Right forelimb (tissue), 1 donor: ENCODE results near the gene CYTH1.
A peak's percentile ranks its signal among the peaks of the same experiment; 100 is the strongest.

ENCODE experiments used
- DNase-seq: peaks from one replicate; pipeline ENCODE4 v3.0.0-alpha.2; 2018

The CYTH1 gene

DNA sequence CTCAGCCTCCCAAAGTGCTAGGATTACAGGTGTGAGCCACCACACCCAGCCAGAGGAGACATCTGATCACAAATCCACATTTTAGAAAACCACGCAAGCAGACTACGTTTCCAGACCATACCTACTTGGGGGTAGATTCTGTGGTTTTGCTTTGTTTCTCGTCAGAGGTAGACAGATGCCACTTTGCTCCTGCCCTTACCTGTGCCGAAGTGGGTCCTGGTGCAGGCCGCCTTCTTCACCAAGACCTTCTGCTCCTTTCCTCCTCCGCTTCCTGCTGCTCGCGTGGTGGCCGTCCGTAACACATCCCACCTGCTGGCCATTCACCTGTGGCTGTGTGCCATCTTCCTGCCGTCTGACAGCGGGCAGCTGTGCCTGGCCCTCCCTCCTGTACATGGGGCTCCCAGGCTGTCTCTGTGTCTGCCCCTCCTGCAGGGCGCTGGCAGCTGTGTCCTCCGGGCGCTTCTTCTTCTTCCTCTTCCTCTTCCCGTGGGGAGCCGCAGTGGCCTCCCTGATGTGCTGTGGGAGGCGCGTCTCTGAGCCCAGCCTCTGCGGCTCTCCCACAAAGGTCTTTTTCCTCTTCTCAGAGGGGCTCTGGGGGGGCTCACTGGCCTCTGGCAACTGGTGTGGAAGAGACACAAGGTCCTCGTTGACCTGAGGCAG, 21.2 kb upstream of the CYTH1 start:
- no peak for DNase-seq

DNA sequence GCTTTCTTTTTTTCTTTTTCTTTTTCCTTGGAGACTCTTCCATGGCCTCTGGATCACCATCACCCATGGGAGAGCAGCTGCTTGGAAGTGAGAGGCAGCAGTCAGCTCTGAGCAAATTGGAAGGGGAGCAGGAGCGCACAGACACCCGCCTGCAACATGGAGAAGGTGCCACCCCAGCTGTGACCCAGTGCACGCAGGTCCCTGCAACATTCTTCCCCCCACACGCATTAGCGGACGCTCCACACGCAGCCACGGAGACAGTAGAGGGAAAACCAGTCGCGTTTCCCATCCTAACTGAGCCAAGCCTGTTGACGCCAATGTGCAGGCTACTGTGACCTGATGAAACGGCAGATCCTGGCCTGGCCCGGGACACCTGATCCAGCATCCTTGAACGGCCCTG, 20.4 kb upstream of the CYTH1 start:
- no peak for DNase-seq

GRCh38 chr17:78802008-78802407, 19.9 kb upstream of the CYTH1 start:
- DNase-seq = no peak

GRCh38 chr17:78800132-78800931, 18.3 kb upstream of the CYTH1 start:
- DNase-seq = no peak

GRCh38 chr17:78798695-78799559, 16.9 kb upstream of the CYTH1 start:
- no peak for DNase-seq

GRCh38 chr17:78797691-78798585, 15.9 kb upstream of the CYTH1 start:
- DNase-seq = no peak

DNA sequence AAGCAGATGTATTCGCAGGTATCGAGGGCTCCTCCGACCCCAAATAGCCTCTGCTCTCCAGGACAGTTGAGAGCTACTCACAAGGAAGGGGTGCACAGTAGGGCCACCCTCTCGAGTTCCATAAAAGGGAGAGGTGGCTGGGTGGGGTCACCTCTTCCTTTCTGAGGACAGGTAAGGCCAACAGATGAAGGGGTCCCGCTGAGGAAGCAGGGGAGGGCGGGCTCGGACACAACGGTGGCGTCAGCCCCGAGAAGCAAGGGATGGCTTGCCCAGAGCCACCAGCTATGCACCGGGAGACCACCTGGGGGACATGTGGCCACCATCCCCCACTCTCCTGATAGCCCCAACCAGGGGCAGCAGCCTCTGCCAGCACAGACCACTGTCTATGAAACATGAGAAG, 15.1 kb upstream of the CYTH1 start:
- DNase-seq = no peak

- no peak for DNase-seq
Observed at GRCh38 chr17:78796517-78796900, 14.4 kb upstream of the CYTH1 start.

DNA sequence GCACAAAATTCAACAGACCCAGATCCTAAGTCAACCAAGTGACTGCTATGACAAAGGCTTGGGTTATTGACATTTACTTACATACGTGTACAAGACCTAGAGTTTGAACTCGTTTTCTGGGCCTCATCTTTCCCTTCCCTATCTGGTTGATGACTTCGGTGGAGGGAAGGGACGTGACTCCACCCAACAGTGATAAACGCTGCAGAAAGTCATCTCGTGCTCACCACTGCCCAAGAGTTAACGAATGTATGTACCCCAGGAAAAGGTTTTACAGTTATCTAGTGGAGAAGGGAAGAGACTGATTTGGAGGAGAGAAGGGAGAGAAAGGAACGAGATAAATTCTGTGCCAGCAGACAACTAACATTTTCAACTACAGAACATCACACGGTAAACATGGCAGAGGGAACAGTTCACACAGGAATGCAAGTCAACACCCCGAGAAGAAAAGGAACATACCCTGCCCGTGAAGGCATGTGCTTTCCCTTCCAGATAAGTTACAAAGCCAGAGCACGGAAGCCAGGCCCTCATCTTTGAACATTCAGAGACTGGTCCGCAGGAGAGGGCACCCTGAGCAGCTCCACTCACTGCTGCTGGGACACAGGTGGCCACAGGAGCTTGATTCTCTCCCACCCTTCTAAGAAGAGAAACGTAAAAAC, 13.9 kb upstream of the CYTH1 start:
- DNase-seq = peak; percentile 5

DNA sequence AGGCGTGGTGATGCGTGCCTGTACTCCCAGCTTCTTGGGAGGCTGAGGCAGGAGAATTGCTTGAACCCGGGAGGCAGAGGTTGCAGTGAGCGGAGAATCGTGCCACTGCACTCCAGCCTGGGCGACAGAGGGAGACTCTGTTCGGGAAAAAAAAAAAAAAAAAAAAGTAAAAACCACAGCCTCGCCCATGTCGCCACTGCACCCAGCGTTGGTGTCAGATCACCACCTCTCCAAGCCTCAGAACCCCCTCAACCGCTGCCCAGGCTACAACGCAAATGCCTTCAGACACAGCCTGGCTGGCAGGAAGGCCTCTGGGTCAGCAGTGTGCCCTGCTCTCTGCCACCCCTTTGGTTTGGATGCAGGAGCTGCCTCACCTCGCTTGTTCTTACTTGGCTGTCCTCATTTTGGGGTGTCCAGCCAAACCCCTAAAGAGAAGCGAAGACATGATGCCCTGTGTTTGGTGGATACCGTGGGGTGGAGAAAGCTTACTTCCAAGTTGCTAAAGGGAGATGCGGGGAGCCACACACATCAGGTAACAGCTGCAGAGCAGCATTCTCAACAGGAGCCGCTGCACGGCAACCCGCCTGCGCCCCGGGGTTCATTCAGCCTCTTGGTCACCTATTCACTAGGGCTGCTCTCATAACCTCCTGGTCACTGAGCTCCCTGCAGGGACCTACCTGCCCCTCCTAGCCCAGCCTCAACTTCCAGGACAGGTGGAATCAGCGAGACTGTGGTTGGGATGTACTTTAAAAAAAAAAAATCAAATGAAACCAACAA, 13.0 kb upstream of the CYTH1 start:
- no peak for DNase-seq

GRCh38 chr17:78794399-78794798, 12.3 kb upstream of the CYTH1 start:
- no peak for DNase-seq

- no peak for DNase-seq
Observed at GRCh38 chr17:78793968-78794367, 11.9 kb upstream of the CYTH1 start.

DNA sequence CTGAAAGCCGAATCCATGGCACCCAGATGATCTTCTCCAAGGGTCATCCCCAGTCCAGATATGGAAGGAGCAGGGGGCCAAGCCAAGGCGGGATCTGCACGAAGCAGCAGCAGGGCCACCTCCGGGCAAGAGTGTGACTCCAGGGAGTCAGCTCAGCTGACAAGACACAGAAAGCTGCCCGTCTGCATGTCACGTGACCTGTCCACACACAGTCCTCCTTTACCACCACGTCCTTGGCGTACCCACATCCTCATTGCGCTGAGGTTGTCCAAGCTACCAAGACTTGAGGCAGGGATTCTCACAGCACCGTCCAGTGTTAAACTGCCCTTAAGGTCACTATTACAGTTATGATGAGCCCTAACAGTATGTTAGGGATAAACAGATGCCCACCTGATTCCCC, 11.3 kb upstream of the CYTH1 start:
- no peak for DNase-seq

DNA sequence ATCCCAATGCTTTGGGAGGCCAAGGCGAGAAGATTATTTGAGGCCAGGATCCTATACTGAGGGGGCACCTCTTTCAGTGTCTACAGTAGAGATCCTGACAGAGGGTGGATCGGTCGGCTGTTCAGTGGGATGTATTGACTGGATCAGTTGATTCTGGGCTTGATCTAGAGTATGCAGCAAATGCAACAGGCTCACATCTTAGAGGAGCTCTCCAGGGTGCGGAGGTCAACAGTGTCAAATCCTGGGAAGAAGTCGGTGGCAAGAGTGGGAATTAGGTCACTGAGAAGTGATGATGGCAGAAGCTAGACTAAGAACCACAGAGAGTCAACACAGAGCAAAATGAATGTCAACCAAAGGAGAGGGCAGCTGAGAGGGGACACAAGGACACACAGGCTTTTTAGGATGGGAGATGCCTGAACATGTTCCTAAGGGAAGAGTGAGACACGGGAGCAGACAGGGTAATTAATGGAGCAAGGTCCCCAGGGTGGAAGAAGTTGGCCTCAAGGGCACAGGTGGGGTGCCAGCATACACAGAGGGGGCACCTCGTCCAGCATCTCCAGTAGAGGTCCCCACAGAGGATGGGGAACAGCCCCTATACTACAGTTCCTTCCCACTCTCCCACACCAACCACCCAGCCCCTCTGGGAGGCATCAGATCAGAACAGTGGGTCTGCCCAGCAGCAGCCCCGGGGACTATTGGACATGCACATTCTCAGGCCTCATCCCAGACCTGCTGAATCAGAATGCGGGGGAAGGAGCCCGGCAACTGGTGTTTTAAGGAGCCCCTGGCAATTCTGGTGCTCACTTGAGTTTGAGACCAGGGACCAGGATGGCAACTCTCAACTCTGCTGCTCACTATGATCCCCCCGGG, 10.0 kb upstream of the CYTH1 start:
- no peak for DNase-seq

DNA sequence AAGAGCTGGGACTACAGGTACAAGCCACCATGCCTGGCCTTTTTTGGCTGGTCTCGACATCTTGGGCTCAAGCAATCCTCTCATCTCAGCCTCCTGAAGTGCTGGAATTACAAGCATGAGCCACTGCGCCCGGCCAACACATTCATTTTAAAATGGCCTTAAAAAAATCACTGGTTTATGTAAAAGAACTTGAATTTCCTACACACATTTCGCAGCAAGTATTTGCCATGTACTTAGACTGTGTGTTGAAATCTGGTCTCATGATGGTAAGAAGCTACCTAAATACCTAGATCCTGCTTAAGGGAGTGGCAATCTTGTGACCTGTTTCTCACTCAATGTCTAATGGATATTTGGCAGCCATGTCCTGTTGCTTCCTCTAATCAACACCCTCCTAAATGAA, 8.5 kb upstream of the CYTH1 start:
- no peak for DNase-seq

DNA sequence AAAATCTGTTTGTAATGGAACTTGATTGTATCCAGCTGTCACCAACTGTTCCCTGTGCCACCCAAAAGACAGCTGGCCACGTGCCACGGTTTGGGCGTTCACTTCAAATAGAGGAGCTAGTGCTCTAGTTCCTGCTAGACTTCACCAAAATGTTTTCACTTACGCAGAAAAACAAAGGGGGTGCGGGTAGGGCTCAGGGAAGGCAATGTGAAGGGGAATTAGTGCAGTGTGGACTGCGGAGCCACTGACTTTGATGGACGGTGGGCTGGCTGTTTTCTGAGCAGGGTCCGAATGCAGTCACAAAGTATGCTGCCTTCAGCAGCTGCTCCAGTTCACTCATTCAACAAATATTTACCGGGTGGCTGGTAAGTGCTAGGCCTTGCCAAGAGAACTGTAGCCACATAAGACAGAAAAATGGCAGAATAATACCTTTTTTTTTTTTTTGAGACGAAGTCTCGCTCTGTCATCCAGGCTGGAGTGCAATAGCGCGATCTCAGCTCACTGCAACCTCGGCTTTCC, 7.6 kb upstream of the CYTH1 start:
- peak; percentile 73 for DNase-seq

DNA sequence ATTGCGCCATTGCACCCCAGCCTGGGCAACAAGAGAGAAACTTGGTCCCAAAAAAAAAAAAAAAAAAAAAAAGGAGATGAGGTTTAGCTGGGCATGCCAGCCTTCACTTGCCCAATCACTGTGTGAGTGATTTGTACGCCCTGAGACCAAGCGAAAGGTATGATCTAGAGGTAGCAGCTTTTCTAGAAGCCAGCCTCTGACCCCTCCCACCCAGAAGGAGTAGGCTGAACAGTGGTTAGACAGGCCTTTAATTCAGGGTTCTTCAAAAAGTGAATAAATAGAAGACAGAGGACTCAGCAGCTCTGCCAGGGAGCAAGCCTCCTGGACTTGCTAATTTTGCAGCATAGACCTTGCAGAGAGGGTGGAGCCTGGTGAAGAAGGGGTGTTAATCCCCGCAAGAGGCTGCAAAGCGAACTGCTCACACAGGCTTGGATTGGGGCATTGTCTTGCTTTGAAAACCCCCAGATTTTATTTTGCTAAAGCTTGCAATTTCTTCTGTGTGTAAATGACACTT, 7.1 kb upstream of the CYTH1 start:
- no peak for DNase-seq

DNA sequence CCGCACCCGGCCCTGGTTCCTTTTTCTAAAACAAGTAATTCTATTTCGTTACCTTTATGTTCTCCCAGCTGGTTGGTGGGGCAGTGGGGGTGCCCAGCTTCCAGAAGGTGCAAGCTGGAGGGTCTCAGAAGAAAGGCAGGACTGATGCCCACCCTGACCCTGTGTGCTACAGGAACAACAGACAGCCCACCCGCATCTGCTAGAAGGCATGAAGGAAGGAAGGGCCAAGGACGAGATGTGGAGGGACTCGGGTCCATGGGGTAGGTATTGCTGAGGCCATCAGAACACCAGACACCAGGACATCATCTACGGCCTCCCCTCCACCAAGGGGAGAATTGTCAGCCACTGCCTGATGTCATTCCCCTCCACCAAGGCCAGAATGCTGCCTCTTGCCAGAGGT, 6.4 kb upstream of the CYTH1 start:
- DNase-seq = no peak

DNA sequence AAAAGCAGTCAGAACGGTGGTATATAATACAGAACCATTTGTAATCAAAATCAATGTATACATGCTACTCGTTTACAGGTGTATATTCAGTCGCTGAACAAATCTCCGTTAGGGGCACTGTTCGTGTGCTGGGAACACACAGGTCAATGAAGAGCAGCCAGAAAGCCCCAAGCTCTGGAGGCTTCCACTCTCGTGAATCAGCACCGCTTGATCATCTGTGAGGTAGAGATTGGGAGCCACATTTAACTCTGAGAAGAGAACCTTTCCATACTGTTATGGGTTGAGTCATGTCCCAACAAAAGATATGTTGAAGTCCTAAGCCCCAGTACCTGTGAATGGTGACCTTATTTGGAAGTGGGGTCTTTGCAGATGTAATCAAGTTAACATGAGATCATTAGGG, 5.4 kb upstream of the CYTH1 start:
- no peak for DNase-seq

GRCh38 chr17:78785663-78786057, 3.6 kb upstream of the CYTH1 start:
- DNase-seq = peak; percentile 26
